Heart left ventricle (tissue), 13 donors: ENCODE data around the gene PFKFB4.
"Not testable (repeated sequence)": the region's sequence is repeated elsewhere in the genome, so short reads cannot be mapped to it uniquely, and the experiment has no call there.

Source experiments
- POLR2A ChIP-seq, 2 donors: fragments of 450-650 bp; IDR thresholded peaks; one replicate each; pipeline ENCODE4 v1.6.1; 2017; ENCODE audit warnings: antibody characterized with exemption in 2 of 2, mild to moderate bottlenecking in 2 of 2, moderate library complexity in 2 of 2
- TF ChIP-seq, protein P1 (sequence below), 12 donors: fragments of 200-600 bp; sonication (generic) in 4 of 12; IDR thresholded peaks; one replicate each; pipeline versions ENCODE4 v1.5.0 to v1.8.0; 2018 to 2022; ENCODE audit warnings: antibody characterized with exemption in 12 of 12, mild to moderate bottlenecking in 5 of 12
- donor health status: ischemic (EF 13 %, LVEDD 7.1; RV severe dilation, severe dysfunction).
- donor health status: DM: no; HTN: yes; CAD: no.
- donor health status: DM: no; HTN: no; CAD: no.
- donor health status: ischemic (EF 25% LVEDD 6.9; RV normal size, moderate dysfunction).
- donor health status: ischemic (EF 25% LVEDD 5.7; RV mildly dilated, moderate dysfunction).
- donor health status: ischemic (EF 35%, LVEDD 5.7; RV mildly dilated, moderate dysfunction).
- donor health status: nonischemic (EF 11% LVEDD 7.7; RV severe dilation, severe dysfunction).
- donor health status: DM: yes; HTN: yes; CAD: no.
- donor health status: PGD.
- donor health status: ischemic (EF 29% LVEDD 5.4; RV normal size, mild dysfunction).
- donor health status: nonischemic (EF 23%, LVEDD 6.1; RV moderate dilation, normal function).

DNA sequence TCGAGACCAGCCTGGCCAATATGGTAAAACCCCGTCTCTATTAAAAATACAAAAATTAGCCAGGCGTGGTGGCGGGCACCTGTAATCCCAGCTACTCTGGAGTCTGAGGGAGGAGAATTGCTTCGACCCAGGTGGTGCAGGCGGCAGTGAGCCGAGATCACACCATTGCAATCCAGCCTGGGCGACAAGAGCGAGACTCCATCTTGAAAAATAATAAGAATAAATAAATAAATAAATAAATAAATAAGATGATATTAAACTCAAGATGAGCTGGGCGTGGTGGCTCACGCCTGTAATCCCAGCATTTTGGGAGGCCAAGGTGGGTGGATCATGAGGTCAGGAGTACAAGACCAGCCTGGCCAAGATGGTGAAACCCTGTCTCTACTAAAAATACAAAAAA is 75.7 kb downstream of the PFKFB4 start:
- not testable (repeated sequence) for TF ChIP-seq POLR2A (IDR thresholded peaks at IDR 0.05)
- TF ChIP-seq, protein P1, sequence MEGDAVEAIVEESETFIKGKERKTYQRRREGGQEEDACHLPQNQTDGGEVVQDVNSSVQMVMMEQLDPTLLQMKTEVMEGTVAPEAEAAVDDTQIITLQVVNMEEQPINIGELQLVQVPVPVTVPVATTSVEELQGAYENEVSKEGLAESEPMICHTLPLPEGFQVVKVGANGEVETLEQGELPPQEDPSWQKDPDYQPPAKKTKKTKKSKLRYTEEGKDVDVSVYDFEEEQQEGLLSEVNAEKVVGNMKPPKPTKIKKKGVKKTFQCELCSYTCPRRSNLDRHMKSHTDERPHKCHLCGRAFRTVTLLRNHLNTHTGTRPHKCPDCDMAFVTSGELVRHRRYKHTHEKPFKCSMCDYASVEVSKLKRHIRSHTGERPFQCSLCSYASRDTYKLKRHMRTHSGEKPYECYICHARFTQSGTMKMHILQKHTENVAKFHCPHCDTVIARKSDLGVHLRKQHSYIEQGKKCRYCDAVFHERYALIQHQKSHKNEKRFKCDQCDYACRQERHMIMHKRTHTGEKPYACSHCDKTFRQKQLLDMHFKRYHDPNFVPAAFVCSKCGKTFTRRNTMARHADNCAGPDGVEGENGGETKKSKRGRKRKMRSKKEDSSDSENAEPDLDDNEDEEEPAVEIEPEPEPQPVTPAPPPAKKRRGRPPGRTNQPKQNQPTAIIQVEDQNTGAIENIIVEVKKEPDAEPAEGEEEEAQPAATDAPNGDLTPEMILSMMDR (IDR thresholded peaks at IDR 0.05): not testable (repeated sequence)
